ENCODE data around the gene RNF130.

- TF ChIP-seq CTCF (IDR thresholded peaks at IDR 0.05; ENCODE audit: low read depth, low read length) (no peak), EZH2phosphoT487 (IDR thresholded peaks at IDR 0.05; ENCODE audit: low read depth) (no peak)
These were observed 27.6 kb upstream of the RNF130 start for GRCh38 chr5:180098991-180099732.
